NCI-H510A (cell line): ENCODE measurements around the gene PHLPP1.

Experiments
- DNase-seq: peaks from one replicate; lab custom pipeline; 2025; lab: John Stamatoyannopoulos, UW

The PHLPP1 gene

GRCh38 chr18:62810682-62811081, 95.3 kb downstream of the PHLPP1 start:
- no peak for DNase-seq

GRCh38 chr18:62811674-62812073, 96.3 kb downstream of the PHLPP1 start:
- DNase-seq = no peak

- no peak for DNase-seq
Measured at GRCh38 chr18:62812242-62812641, 96.9 kb downstream of the PHLPP1 start.

- DNase-seq = no peak
Measured at GRCh38 chr18:62812876-62813275, 97.5 kb downstream of the PHLPP1 start.

GRCh38 chr18:62814132-62814759, 98.9 kb downstream of the PHLPP1 start:
- DNase-seq = no peak

- DNase-seq = no peak
Measured at GRCh38 chr18:62825382-62825781, 110.0 kb downstream of the PHLPP1 start.

GRCh38 chr18:62827397-62827796, 112.1 kb downstream of the PHLPP1 start:
- no peak for DNase-seq

- DNase-seq = no peak
Measured at GRCh38 chr18:62828091-62828640, 112.8 kb downstream of the PHLPP1 start.

- no peak for DNase-seq
Measured at GRCh38 chr18:62828852-62829251, 113.5 kb downstream of the PHLPP1 start.

- no peak for DNase-seq
Measured at GRCh38 chr18:62829936-62830335, 114.6 kb downstream of the PHLPP1 start.

GRCh38 chr18:62832282-62832681, 116.9 kb downstream of the PHLPP1 start:
- no peak for DNase-seq

- DNase-seq = no peak
Measured at GRCh38 chr18:62833494-62833893, 118.2 kb downstream of the PHLPP1 start.

GRCh38 chr18:62834715-62835114, 119.4 kb downstream of the PHLPP1 start:
- DNase-seq = no peak

- DNase-seq = no peak
Measured at GRCh38 chr18:62837011-62837410, 121.7 kb downstream of the PHLPP1 start.

- no peak for DNase-seq
Measured at GRCh38 chr18:62838475-62839098, 123.2 kb downstream of the PHLPP1 start.

GRCh38 chr18:62839874-62840713, 124.8 kb downstream of the PHLPP1 start:
- DNase-seq = no peak

GRCh38 chr18:62841405-62841804, 126.1 kb downstream of the PHLPP1 start:
- no peak for DNase-seq

- no peak for DNase-seq
Measured at GRCh38 chr18:62842898-62843297, 127.6 kb downstream of the PHLPP1 start.

GRCh38 chr18:62844850-62845643, 129.7 kb downstream of the PHLPP1 start:
- no peak for DNase-seq

GRCh38 chr18:62846313-62846712, 131.0 kb downstream of the PHLPP1 start:
- no peak for DNase-seq

- no peak for DNase-seq
Measured at GRCh38 chr18:62847081-62847480, 131.7 kb downstream of the PHLPP1 start.

- DNase-seq = no peak
Measured at GRCh38 chr18:62848946-62849345, 133.6 kb downstream of the PHLPP1 start.
